Gastrocnemius medialis (tissue), 4 donors: Measurements from ENCODE around the gene RPRD2. TPM values are rescaled to one million over a fixed set of nuclear protein-coding genes. Genes with fewer than 3 reads are reported as not detected.

Experiments
- ATAC-seq, 2 donors: fragments of 150-250 bp; one replicate each; pipeline ENCODE4 v1.9.1; 2016
- DNase-seq, 2 donors: peaks; one replicate each; pipeline ENCODE4 v3.0.0-alpha.2; 2019
- H3K27ac ChIP-seq, 4 donors: fragments of 200-600 bp; sonication (generic); 1 replicate in 1 of 4; 2 replicates in 3 of 4; pipeline ENCODE4 v1.5.1; 2016 to 2018; ENCODE audit warnings: mild to moderate bottlenecking in 2 of 4, moderate library complexity in 1 of 4
- H3K27me3 ChIP-seq, 3 donors: fragments of 200-600 bp; sonication (generic) in 2 of 3; 1 replicate in 1 of 3; 2 replicates in 2 of 3; pipeline versions ENCODE4 v1.5.1 to v1.6.0; 2016 to 2019; ENCODE audit warnings: mild to moderate bottlenecking in 1 of 3, moderate library complexity in 1 of 3
- H3K36me3 ChIP-seq, 2 donors: fragments of 200-600 bp; sonication (generic) in 1 of 2; one replicate each; pipeline ENCODE4 v1.5.1; 2017 to 2018
- H3K4me1 ChIP-seq, 2 donors: fragments of 200-600 bp; sonication (generic) in 1 of 2; one replicate each; pipeline ENCODE4 v1.5.1; 2016 to 2017; ENCODE audit warnings: mild to moderate bottlenecking in 2 of 2
- H3K4me3 ChIP-seq, 4 donors: fragments of 200-600 bp; sonication (generic) in 3 of 4; 1 replicate in 1 of 4; 2 replicates in 3 of 4; pipeline ENCODE4 v1.5.1; 2016 to 2019; ENCODE audit warnings: mild to moderate bottlenecking in 2 of 4
- H3K9me3 ChIP-seq, 3 donors: fragments of 200-600 bp; sonication (generic) in 2 of 3; 1 replicate in 1 of 3; 2 replicates in 2 of 3; pipeline ENCODE4 v1.5.1; 2016 to 2019
- CTCF ChIP-seq, 5 experiments: fragments of 450-650 bp in 3 of 5; fragments of 200-600 bp in 2 of 5; sonication (generic) in 2 of 5; IDR thresholded peaks in 4 of 5; conservative IDR thresholded peaks in 1 of 5; 1 replicate in 4 of 5; 2 replicates in 1 of 5; pipeline ENCODE4 v1.5.1; 2016 to 2019; ENCODE audit warnings: antibody characterized with exemption in 5 of 5, mild to moderate bottlenecking in 3 of 5, moderate library complexity in 3 of 5
- POLR2A ChIP-seq, 2 donors: fragments of 450-650 bp; IDR thresholded peaks; one replicate each; pipeline ENCODE4 v1.6.1; 2017; ENCODE audit warnings: antibody characterized with exemption in 2 of 2, mild to moderate bottlenecking in 2 of 2, moderate library complexity in 2 of 2
- in situ Hi-C, 4 donors: fragments of 200-750 bp; cut with MboI; loops; one replicate each; pipeline versions ENCODE4 v1.15.0 to v1.8.0; 2017; ENCODE audit warnings: low sequenced_read_pairs in 4 of 4
- intact Hi-C: fragments of 100-400 bp; cut with DNase I; formaldehyde crosslinking; loops from one replicate; pipeline ENCODE4 v1.15.1; 2023; ENCODE audit warnings: low total_unique reads
- total RNA-seq, 4 donors: library from RNA; depleted of rRNA; stranded (reverse); fragments of >200 nt; gene quantifications; one replicate each; pipeline versions ENCODE4 v1.1.0 to v1.2.3, GENCODE V29; 2016

RPRD2 gene
- total RNA-seq, 4 donors from 2014 or later: 18.0 to 28.0 (median 23.1) TPM

- peak overlapping the region; percentile 86 to 94 (median 88) for H3K27ac ChIP-seq
- intact Hi-C loops: loop anchor here (2.0 to 5.0 kb wide), 3 partner anchors 27 to 140 kb away; partner anchors contain the start of genes ENSA and FALEC
Observed at GRCh38 chr1:150487763-150488115, 123.8 kb downstream of the RPRD2 start.

GRCh38 chr1:150493175-150493574 lies 129.2 kb downstream of the RPRD2 start:
- peaks cover 6 to 7% of the 10 kb centered on the region in 2 donors for H3K4me1 ChIP-seq
- no peak overlapping the region for H3K4me3 ChIP-seq
- TF ChIP-seq POLR2A (IDR thresholded peaks at IDR 0.05) (no peak), CTCF (IDR thresholded peaks at IDR 0.05 in 4 of 5, conservative IDR thresholded peaks at IDR 0.05 in 1 of 5) (no peak)
- H3K27ac ChIP-seq: no peak overlapping the region
- in situ Hi-C loops: no loop called here
- intact Hi-C loops: no loop called here
- no peaks in the 10 kb centered on the region for H3K27me3 ChIP-seq
- H3K36me3 ChIP-seq: peaks cover 0 to 86% of the 10 kb centered on the region in 2 donors
- H3K9me3 ChIP-seq: no peaks in the 10 kb centered on the region
- no peak for DNase-seq
- ATAC-seq: no peak

More at GRCh38 chr1:150487763-150488115, 123.8 kb downstream of the RPRD2 start:
- DNase-seq (no peak), ATAC-seq (no peak)
- no peak for TF ChIP-seq CTCF (IDR thresholded peaks at IDR 0.05 in 4 of 5, conservative IDR thresholded peaks at IDR 0.05 in 1 of 5)
- no peak for TF ChIP-seq POLR2A (IDR thresholded peaks at IDR 0.05)
- Histone ChIP-seq H3K9me3 (no peaks in the 10 kb centered on the region), H3K36me3 (peaks cover 0 to 34% of the 10 kb centered on the region in 2 donors), H3K4me1 (peaks cover 12 to 13% of the 10 kb centered on the region in 2 donors), H3K4me3 (peak overlapping the region; percentile 79 to 96 (median 88)), H3K27me3 (no peaks in the 10 kb centered on the region)
- in situ Hi-C loops: no loop called here

- in situ Hi-C loops (no loop called here), intact Hi-C loops (no loop called here)
- Histone ChIP-seq H3K4me1 (no peaks in the 10 kb centered on the region), H3K36me3 (peaks cover 3 to 83% of the 10 kb centered on the region in 2 donors), H3K27ac (no peak overlapping the region), H3K9me3 (no peaks in the 10 kb centered on the region), H3K4me3 (no peak overlapping the region), H3K27me3 (no peaks in the 10 kb centered on the region)
- DNase-seq (no peak), ATAC-seq (no peak)
- TF ChIP-seq POLR2A (IDR thresholded peaks at IDR 0.05) (no peak), CTCF (IDR thresholded peaks at IDR 0.05 in 4 of 5, conservative IDR thresholded peaks at IDR 0.05 in 1 of 5) (no peak)
Observed at GRCh38 chr1:150498342-150498741, 134.4 kb downstream of the RPRD2 start.

GRCh38 chr1:150505431-150505830 lies 141.5 kb downstream of the RPRD2 start:
- H3K4me3 ChIP-seq: no peak overlapping the region
- intact Hi-C loops: no loop called here
- no peaks in the 10 kb centered on the region for H3K27me3 ChIP-seq
- no peak overlapping the region for H3K27ac ChIP-seq
- in situ Hi-C loops: no loop called here
- DNase-seq: no peak
- peaks cover 0 to 7% of the 10 kb centered on the region in 2 donors for H3K4me1 ChIP-seq
- no peak for TF ChIP-seq POLR2A (IDR thresholded peaks at IDR 0.05)
- TF ChIP-seq CTCF (IDR thresholded peaks at IDR 0.05 in 4 of 5, conservative IDR thresholded peaks at IDR 0.05 in 1 of 5): no peak
- ATAC-seq: no peak
- no peaks in the 10 kb centered on the region for H3K9me3 ChIP-seq
- H3K36me3 ChIP-seq: peaks cover 0 to 39% of the 10 kb centered on the region in 2 donors
